Esophagus squamous epithelium (tissue), 4 donors: ENCODE results near the gene LARP6.

Source experiments
- CTCF ChIP-seq, 6 experiments: fragments of 450-650 bp in 4 of 6; fragments of 200-600 bp in 2 of 6; sonication (generic) in 2 of 6; IDR thresholded peaks; one replicate each; pipeline ENCODE4 v1.5.1; 2016 to 2019; ENCODE audit warnings: antibody characterized with exemption in 6 of 6, mild to moderate bottlenecking in 4 of 6, moderate library complexity in 4 of 6
- POLR2A ChIP-seq, 4 donors: fragments of 450-650 bp; IDR thresholded peaks; one replicate each; pipeline ENCODE4 v1.6.1; 2017; ENCODE audit warnings: antibody characterized with exemption in 4 of 4, mild to moderate bottlenecking in 4 of 4, moderate library complexity in 3 of 4

- TF ChIP-seq POLR2A (IDR thresholded peaks at IDR 0.05): no peak
- no peak for TF ChIP-seq CTCF (IDR thresholded peaks at IDR 0.05)
Observed at GRCh38 chr15:70851889-70852288, 2.1 kb downstream of the LARP6 start.
